Measurements from ENCODE around the gene NRP1. TPM values are rescaled to one million over a fixed set of nuclear protein-coding genes. Genes with fewer than 3 reads are reported as not detected.

NRP1 gene
- total RNA-seq, 4 donors from 2014 or later, result 20.4 to 29.0 (median 22.1) TPM

DNA sequence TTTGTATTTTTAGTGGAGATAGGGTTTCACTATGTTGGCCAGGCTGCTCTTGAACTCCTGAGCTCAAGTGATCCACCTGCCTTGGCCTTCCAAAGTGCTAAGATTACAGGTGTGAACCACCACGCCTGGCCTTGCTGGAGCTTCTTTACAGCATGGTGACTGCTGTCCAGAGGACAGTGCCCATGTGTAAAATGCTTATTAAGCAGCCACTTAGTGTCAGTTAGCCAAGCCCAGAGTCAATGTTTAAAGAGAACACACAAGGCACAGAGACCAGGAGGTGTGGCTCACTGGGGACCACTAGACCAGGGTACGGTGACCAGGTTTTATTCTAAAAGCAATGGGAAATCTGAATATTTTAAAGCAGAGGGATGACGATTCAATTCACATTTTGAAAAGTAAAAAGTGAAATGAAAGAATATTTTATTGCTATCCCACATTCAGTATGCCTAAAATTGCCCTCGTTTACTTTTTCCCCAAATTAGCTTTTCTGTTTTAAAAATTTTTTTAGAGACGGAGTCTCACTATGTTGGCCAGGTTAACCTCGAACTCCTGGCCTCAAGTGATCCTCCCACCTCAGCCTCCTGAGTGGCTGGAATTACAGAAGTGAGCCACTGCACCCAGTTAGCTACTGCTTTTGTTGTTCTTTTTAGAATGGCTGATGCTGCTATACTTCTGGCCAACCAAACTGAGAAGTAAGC lies 172.8 kb downstream of the NRP1 start:
- TF ChIP-seq POLR2A (IDR thresholded peaks at IDR 0.05) (no peak), CTCF (IDR thresholded peaks at IDR 0.05 in 4 of 5, conservative IDR thresholded peaks at IDR 0.05 in 1 of 5) (no peak)
- Histone ChIP-seq H3K36me3 (no peaks in the 10 kb centered on the region), H3K27ac (no peak overlapping the region), H3K4me3 (no peak overlapping the region), H3K27me3 (peaks cover 0 to 5% (median 0%) of the 10 kb centered on the region in 3 donors), H3K9me3 (no peaks in the 10 kb centered on the region), H3K4me1 (no peaks in the 10 kb centered on the region)
- DNase-seq, result no peak
- intact Hi-C loops (cut with DNase I; ENCODE audit: low total_unique reads) (no loop called here), in situ Hi-C loops (cut with MboI; ENCODE audit: low sequenced_read_pairs in 4 of 4) (no loop called here)
- ATAC-seq, result no peak

DNA sequence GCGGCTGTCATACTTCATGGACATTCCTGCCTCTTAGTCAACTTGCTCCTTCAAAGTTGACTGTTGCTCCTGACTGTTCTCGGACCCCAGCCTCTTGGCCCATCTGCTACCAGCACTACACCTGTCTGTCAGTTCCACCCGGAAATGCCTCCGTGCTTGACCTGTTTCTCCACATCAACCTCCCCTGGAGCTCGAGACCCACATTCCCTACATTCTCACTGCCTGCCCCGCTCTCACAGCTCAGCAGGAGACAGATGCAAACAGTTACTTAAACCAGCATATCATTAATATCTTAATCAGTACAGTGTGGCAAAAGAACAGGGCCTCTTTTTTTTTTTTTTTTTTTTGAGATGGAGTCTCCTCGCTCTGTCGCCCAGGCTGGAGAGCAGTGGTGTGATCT lies 174.3 kb downstream of the NRP1 start:
- Histone ChIP-seq H3K4me3 (no peak overlapping the region), H3K27me3 (peaks cover 0 to 5% (median 0%) of the 10 kb centered on the region in 3 donors), H3K36me3 (no peaks in the 10 kb centered on the region), H3K27ac (no peak overlapping the region), H3K4me1 (no peaks in the 10 kb centered on the region), H3K9me3 (no peaks in the 10 kb centered on the region)
- TF ChIP-seq POLR2A (IDR thresholded peaks at IDR 0.05), result no peak
- TF ChIP-seq CTCF (IDR thresholded peaks at IDR 0.05 in 4 of 5, conservative IDR thresholded peaks at IDR 0.05 in 1 of 5), result no peak
- in situ Hi-C loops (cut with MboI; ENCODE audit: low sequenced_read_pairs in 4 of 4), result no loop called here
- intact Hi-C loops (cut with DNase I; ENCODE audit: low total_unique reads), result no loop called here
- no peak for DNase-seq
- no peak for ATAC-seq

DNA sequence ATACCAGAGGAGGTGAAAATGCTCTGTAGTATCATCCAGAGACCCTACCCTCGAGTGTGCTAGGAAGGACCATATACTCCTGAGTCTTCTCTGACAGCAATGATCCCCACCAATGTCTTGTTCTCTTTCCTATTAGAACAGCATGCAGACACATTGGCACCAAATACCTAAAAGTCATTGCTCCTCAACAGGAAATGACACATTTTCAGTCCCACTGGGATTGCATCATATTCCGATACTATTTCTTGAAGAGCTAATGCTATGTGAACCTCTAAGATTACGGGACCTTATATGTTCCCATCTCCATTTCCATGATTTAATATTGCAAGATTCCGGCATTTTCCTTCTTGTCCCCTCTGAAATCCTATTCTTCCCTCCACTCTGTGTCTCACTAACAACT lies 177.4 kb downstream of the NRP1 start:
- in situ Hi-C loops (cut with MboI; ENCODE audit: low sequenced_read_pairs in 4 of 4), result no loop called here
- H3K4me1 ChIP-seq, result no peaks in the 10 kb centered on the region
- no peak overlapping the region for H3K4me3 ChIP-seq
- no peaks in the 10 kb centered on the region for H3K36me3 ChIP-seq
- peaks cover 0 to 5% (median 0%) of the 10 kb centered on the region in 3 donors for H3K27me3 ChIP-seq
- no peak for TF ChIP-seq POLR2A (IDR thresholded peaks at IDR 0.05)
- no peak for TF ChIP-seq CTCF (IDR thresholded peaks at IDR 0.05 in 4 of 5, conservative IDR thresholded peaks at IDR 0.05 in 1 of 5)
- ATAC-seq, result no peak
- no peaks in the 10 kb centered on the region for H3K9me3 ChIP-seq
- intact Hi-C loops (cut with DNase I; ENCODE audit: low total_unique reads), result no loop called here
- DNase-seq, result no peak
- H3K27ac ChIP-seq, result no peak overlapping the region

GRCh38 chr10:33155720-33156638 lies 178.5 kb downstream of the NRP1 start:
- intact Hi-C loops (cut with DNase I; ENCODE audit: low total_unique reads) (no loop called here), in situ Hi-C loops (cut with MboI; ENCODE audit: low sequenced_read_pairs in 4 of 4) (no loop called here)
- ATAC-seq (no peak), DNase-seq (no peak)
- Histone ChIP-seq H3K27ac (no peak overlapping the region), H3K9me3 (no peaks in the 10 kb centered on the region), H3K4me3 (no peak overlapping the region), H3K4me1 (no peaks in the 10 kb centered on the region), H3K36me3 (no peaks in the 10 kb centered on the region), H3K27me3 (peaks cover 0 to 5% (median 0%) of the 10 kb centered on the region in 3 donors)
- TF ChIP-seq POLR2A (IDR thresholded peaks at IDR 0.05) (no peak), CTCF (IDR thresholded peaks at IDR 0.05 in 4 of 5, conservative IDR thresholded peaks at IDR 0.05 in 1 of 5) (peak in 2 of 5 experiments; percentile 12 to 28)
